OCI-LY1 (cell line): ENCODE measurements around the gene SH3D21.

Experiments
- H2AFZ ChIP-seq: fragments of 200-600 bp; sonication (generic), shearing (Covaris generic); 2 replicates; pipeline ENCODE4 v1.6.0; 2014; ENCODE audit warnings: antibody characterized with exemption, mild to moderate bottlenecking, low read length
- H3F3A ChIP-seq: fragments of 200-600 bp; sonication (generic), shearing (Covaris generic); 2 replicates; pipeline ENCODE4 v1.6.0; 2014; ENCODE audit warnings: mild to moderate bottlenecking, antibody characterized with exemption, low read length, moderate library complexity; ENCODE audit not compliant: insufficient read depth
- H3K27ac ChIP-seq: fragments of 200-600 bp; sonication (generic); 2 replicates; pipeline ENCODE4 v1.5.1; 2014; ENCODE audit warnings: low read length, mixed run types, mild to moderate bottlenecking, low read depth; ENCODE audit not compliant: poor library complexity, severe bottlenecking
- H3K27me3 ChIP-seq: fragments of 200-600 bp; sonication (generic); 2 replicates; pipeline ENCODE4 v1.6.0; 2014; ENCODE audit warnings: antibody characterized with exemption, mild to moderate bottlenecking, low read length, moderate library complexity; ENCODE audit not compliant: insufficient read depth
- H3K36me3 ChIP-seq: fragments of 200-600 bp; sonication (generic); 2 replicates; pipeline ENCODE4 v1.6.1; 2014; ENCODE audit warnings: mild to moderate bottlenecking, antibody characterized with exemption, low read length, moderate library complexity, mixed read lengths; ENCODE audit not compliant: insufficient read depth
- H3K4me1 ChIP-seq: fragments of 200-600 bp; sonication (generic); 2 replicates; pipeline ENCODE4 v1.5.1; 2014; ENCODE audit warnings: mild to moderate bottlenecking, low read length, moderate library complexity; ENCODE audit not compliant: insufficient read depth, severe bottlenecking
- H3K4me2 ChIP-seq: fragments of 200-600 bp; sonication (generic), shearing (Covaris generic); 2 replicates; pipeline ENCODE4 v1.6.1; 2014; ENCODE audit warnings: low read length
- H3K4me3 ChIP-seq: fragments of 200-600 bp; sonication (generic); 2 replicates; pipeline ENCODE4 v1.5.1; 2014; ENCODE audit warnings: low read length, low read depth, mild to moderate bottlenecking, mixed read lengths; ENCODE audit not compliant: poor library complexity, severe bottlenecking
- H3K79me2 ChIP-seq: fragments of 200-600 bp; shearing (Covaris generic); 2 replicates; pipeline ENCODE4 v1.6.1; 2016; ENCODE audit warnings: mixed run types, low read length, mixed read lengths; ENCODE audit not compliant: insufficient read depth
- H3K9ac ChIP-seq: fragments of 200-600 bp; sonication (generic), shearing (Covaris generic); 2 replicates; pipeline ENCODE4 v1.6.1; 2014; ENCODE audit warnings: mild to moderate bottlenecking, low read length, mixed read lengths
- H3K9me2 ChIP-seq: fragments of 200-600 bp; sonication (generic), shearing (Covaris generic); 2 replicates; pipeline ENCODE4 v1.6.1; 2014; ENCODE audit warnings: low read depth, mild to moderate bottlenecking, low read length, mixed read lengths
- H3K9me3 ChIP-seq: fragments of 200-600 bp; shearing (Covaris generic); 2 replicates; pipeline ENCODE4 v1.6.1; 2014; ENCODE audit warnings: low read length, mixed read lengths
- H4K20me1 ChIP-seq: fragments of 200-600 bp; sonication (generic), shearing (Covaris generic); 2 replicates; pipeline ENCODE4 v1.6.0; 2016; ENCODE audit warnings: mild to moderate bottlenecking, low read length; ENCODE audit not compliant: insufficient read depth
- CTCF ChIP-seq: fragments of 200-600 bp; sonication (generic), shearing (Covaris generic); IDR thresholded peaks from 2 replicates; pipeline ENCODE4 v1.5.1; 2017; ENCODE audit warnings: mild to moderate bottlenecking, antibody characterized with exemption, low read length, moderate library complexity, mixed read lengths
- EZH2 ChIP-seq: fragments of 200-600 bp; sonication (generic), shearing (Covaris generic); IDR thresholded peaks from 2 replicates; pipeline ENCODE4 v1.8.0; 2017; ENCODE audit warnings: borderline replicate concordance, mixed run types, mild to moderate bottlenecking, antibody characterized with exemption, low read length, moderate library complexity, mixed read lengths

The SH3D21 gene

GRCh38 chr1:36341626-36342320, 35.6 kb downstream of the SH3D21 start:
- peaks cover 6% of the 10 kb centered on the region for H3K4me1 ChIP-seq
- no peak overlapping the region for H3K4me3 ChIP-seq
- no peaks in the 10 kb centered on the region for H4K20me1 ChIP-seq
- no peak overlapping the region for H3K27ac ChIP-seq
- H3K9me2 ChIP-seq = no peaks in the 10 kb centered on the region
- H3K9ac ChIP-seq = no peak overlapping the region
- peaks cover 52% of the 10 kb centered on the region for H3K36me3 ChIP-seq
- no peaks in the 10 kb centered on the region for H3K79me2 ChIP-seq
- no peak overlapping the region for H2AFZ ChIP-seq
- no peaks in the 10 kb centered on the region for H3F3A ChIP-seq
- H3K4me2 ChIP-seq = no peak overlapping the region
- TF ChIP-seq CTCF (no peak), EZH2 (no peak)
- H3K9me3 ChIP-seq = no peaks in the 10 kb centered on the region
- no peaks in the 10 kb centered on the region for H3K27me3 ChIP-seq

GRCh38 chr1:36342426-36343185, 36.4 kb downstream of the SH3D21 start:
- no peak overlapping the region for H2AFZ ChIP-seq
- H3K79me2 ChIP-seq = no peaks in the 10 kb centered on the region
- no peaks in the 10 kb centered on the region for H3F3A ChIP-seq
- H3K27ac ChIP-seq = no peak overlapping the region
- no peaks in the 10 kb centered on the region for H3K4me1 ChIP-seq
- H3K9me2 ChIP-seq = no peaks in the 10 kb centered on the region
- peaks cover 59% of the 10 kb centered on the region for H3K36me3 ChIP-seq
- H3K9ac ChIP-seq = no peak overlapping the region
- no peaks in the 10 kb centered on the region for H3K9me3 ChIP-seq
- H3K4me3 ChIP-seq = no peak overlapping the region
- H3K4me2 ChIP-seq = no peak overlapping the region
- no peaks in the 10 kb centered on the region for H4K20me1 ChIP-seq
- H3K27me3 ChIP-seq = no peaks in the 10 kb centered on the region
- TF ChIP-seq EZH2 (no peak), CTCF (peak; percentile 82)

GRCh38 chr1:36343651-36344394, 37.7 kb downstream of the SH3D21 start:
- Histone ChIP-seq H3K27me3 (no peaks in the 10 kb centered on the region), H3F3A (no peaks in the 10 kb centered on the region), H4K20me1 (no peaks in the 10 kb centered on the region), H2AFZ (no peak overlapping the region), H3K4me1 (no peaks in the 10 kb centered on the region), H3K4me3 (no peak overlapping the region), H3K79me2 (no peaks in the 10 kb centered on the region), H3K9me3 (no peaks in the 10 kb centered on the region), H3K9me2 (no peaks in the 10 kb centered on the region), H3K4me2 (no peak overlapping the region), H3K9ac (no peak overlapping the region), H3K36me3 (peaks cover 70% of the 10 kb centered on the region), H3K27ac (no peak overlapping the region)
- TF ChIP-seq CTCF = no peak
- no peak for TF ChIP-seq EZH2
